Measurements from ENCODE around the gene GUCY1A2. TPM values are rescaled to one million over a fixed set of nuclear protein-coding genes. Genes with fewer than 3 reads are reported as not detected.

The GUCY1A2 gene
- total RNA-seq, 1 donor from 2014 or later, result 0.78 TPM

- TF ChIP-seq CTCF (IDR thresholded peaks at IDR 0.05), result no peak
- Mint-ChIP-seq H3K27me3 (ENCODE audit: unreplicated experiment) (no peaks in the 10 kb centered on the region), H3K27ac (ENCODE audit: unreplicated experiment) (no peak overlapping the region), H3K4me3 (ENCODE audit: unreplicated experiment) (no peak overlapping the region), H3K9me3 (ENCODE audit: unreplicated experiment) (no peaks in the 10 kb centered on the region), H3K36me3 (ENCODE audit: unreplicated experiment) (no peaks in the 10 kb centered on the region), H3K4me1 (ENCODE audit: unreplicated experiment) (peaks cover 4% of the 10 kb centered on the region)
- no peak for DNase-seq (ENCODE audit: extremely low spot score, unreplicated experiment)
These were observed 301.1 kb downstream of the GUCY1A2 start for GRCh38 chr11:106717222-106717621.

DNA sequence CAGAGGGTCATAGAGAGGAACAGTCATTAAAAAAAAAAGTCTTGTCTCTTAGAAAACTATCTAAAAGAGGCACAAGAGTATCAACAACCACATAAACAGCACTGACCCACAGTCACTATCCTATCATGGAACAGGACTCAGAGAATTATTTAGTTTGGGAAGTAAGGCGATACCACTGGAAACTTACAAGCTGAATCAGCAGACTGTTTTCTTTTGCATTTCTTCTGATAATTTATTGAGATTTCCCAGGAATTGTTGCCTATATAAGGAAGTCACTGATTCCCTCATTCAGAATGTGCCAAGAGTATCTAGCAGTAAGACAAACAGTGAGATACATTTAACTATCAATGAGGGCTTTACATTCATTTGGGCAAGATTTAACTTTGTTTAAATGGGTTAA, 304.1 kb downstream of the GUCY1A2 start:
- Mint-ChIP-seq H3K27ac (ENCODE audit: unreplicated experiment) (no peak overlapping the region), H3K36me3 (ENCODE audit: unreplicated experiment) (no peaks in the 10 kb centered on the region)
- DNase-seq (ENCODE audit: extremely low spot score, unreplicated experiment), result no peak

GRCh38 chr11:106708348-106708747, 309.9 kb downstream of the GUCY1A2 start:
- H3K4me3 Mint-ChIP-seq (ENCODE audit: unreplicated experiment), result no peak overlapping the region
- H3K27me3 Mint-ChIP-seq (ENCODE audit: unreplicated experiment), result no peaks in the 10 kb centered on the region
- peaks cover 4% of the 10 kb centered on the region for H3K4me1 Mint-ChIP-seq (ENCODE audit: unreplicated experiment)
- no peak for TF ChIP-seq CTCF (IDR thresholded peaks at IDR 0.05)
- H3K9me3 Mint-ChIP-seq (ENCODE audit: unreplicated experiment), result no peaks in the 10 kb centered on the region
- H3K36me3 Mint-ChIP-seq (ENCODE audit: unreplicated experiment), result no peaks in the 10 kb centered on the region
- no peak for DNase-seq (ENCODE audit: extremely low spot score, unreplicated experiment)
- H3K27ac Mint-ChIP-seq (ENCODE audit: unreplicated experiment), result no peak overlapping the region

More for the DNA sequence above, 304.1 kb downstream of the GUCY1A2 start:
- H3K27me3 Mint-ChIP-seq (ENCODE audit: unreplicated experiment), result no peaks in the 10 kb centered on the region
- no peak overlapping the region for H3K4me3 Mint-ChIP-seq (ENCODE audit: unreplicated experiment)
- no peak for TF ChIP-seq CTCF (IDR thresholded peaks at IDR 0.05)
- no peaks in the 10 kb centered on the region for H3K9me3 Mint-ChIP-seq (ENCODE audit: unreplicated experiment)
- peaks cover 4% of the 10 kb centered on the region for H3K4me1 Mint-ChIP-seq (ENCODE audit: unreplicated experiment)

DNA sequence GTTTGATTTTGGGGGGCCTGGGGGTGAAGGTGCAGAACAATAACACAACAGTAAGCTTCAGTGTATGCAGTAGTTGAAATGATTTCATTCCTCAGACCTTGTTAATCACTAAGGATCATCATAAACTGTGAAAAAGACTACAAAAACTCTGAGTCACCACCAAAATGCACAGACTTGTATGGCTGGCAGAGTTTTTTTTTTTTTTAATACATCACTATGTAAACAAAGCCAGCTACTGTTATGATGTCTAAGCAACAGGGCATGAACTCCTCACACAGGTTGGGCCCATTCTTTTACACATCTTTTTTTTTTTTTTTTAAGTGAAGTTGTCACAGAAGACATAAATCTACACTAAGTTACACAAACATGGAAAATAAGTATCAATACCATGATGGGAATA, 311.9 kb downstream of the GUCY1A2 start:
- TF ChIP-seq CTCF (IDR thresholded peaks at IDR 0.05), result no peak
- no peaks in the 10 kb centered on the region for H3K36me3 Mint-ChIP-seq (ENCODE audit: unreplicated experiment)
- H3K27ac Mint-ChIP-seq (ENCODE audit: unreplicated experiment), result no peak overlapping the region
- H3K4me3 Mint-ChIP-seq (ENCODE audit: unreplicated experiment), result no peak overlapping the region
- DNase-seq (ENCODE audit: extremely low spot score, unreplicated experiment), result no peak
- no peaks in the 10 kb centered on the region for H3K27me3 Mint-ChIP-seq (ENCODE audit: unreplicated experiment)
- peaks cover 4% of the 10 kb centered on the region for H3K4me1 Mint-ChIP-seq (ENCODE audit: unreplicated experiment)
- no peaks in the 10 kb centered on the region for H3K9me3 Mint-ChIP-seq (ENCODE audit: unreplicated experiment)

GRCh38 chr11:106702805-106703204, 315.5 kb downstream of the GUCY1A2 start:
- H3K36me3 Mint-ChIP-seq (ENCODE audit: unreplicated experiment), result no peaks in the 10 kb centered on the region
- no peak overlapping the region for H3K4me3 Mint-ChIP-seq (ENCODE audit: unreplicated experiment)
- DNase-seq (ENCODE audit: extremely low spot score, unreplicated experiment), result no peak
- peaks cover 4% of the 10 kb centered on the region for H3K4me1 Mint-ChIP-seq (ENCODE audit: unreplicated experiment)
- no peak overlapping the region for H3K27ac Mint-ChIP-seq (ENCODE audit: unreplicated experiment)
- H3K9me3 Mint-ChIP-seq (ENCODE audit: unreplicated experiment), result no peaks in the 10 kb centered on the region
- no peaks in the 10 kb centered on the region for H3K27me3 Mint-ChIP-seq (ENCODE audit: unreplicated experiment)
- TF ChIP-seq CTCF (IDR thresholded peaks at IDR 0.05), result no peak

Data from osteocyte (in vitro differentiated cells).